ENCODE measurements around the gene TXNDC16.

The TXNDC16 gene

DNA sequence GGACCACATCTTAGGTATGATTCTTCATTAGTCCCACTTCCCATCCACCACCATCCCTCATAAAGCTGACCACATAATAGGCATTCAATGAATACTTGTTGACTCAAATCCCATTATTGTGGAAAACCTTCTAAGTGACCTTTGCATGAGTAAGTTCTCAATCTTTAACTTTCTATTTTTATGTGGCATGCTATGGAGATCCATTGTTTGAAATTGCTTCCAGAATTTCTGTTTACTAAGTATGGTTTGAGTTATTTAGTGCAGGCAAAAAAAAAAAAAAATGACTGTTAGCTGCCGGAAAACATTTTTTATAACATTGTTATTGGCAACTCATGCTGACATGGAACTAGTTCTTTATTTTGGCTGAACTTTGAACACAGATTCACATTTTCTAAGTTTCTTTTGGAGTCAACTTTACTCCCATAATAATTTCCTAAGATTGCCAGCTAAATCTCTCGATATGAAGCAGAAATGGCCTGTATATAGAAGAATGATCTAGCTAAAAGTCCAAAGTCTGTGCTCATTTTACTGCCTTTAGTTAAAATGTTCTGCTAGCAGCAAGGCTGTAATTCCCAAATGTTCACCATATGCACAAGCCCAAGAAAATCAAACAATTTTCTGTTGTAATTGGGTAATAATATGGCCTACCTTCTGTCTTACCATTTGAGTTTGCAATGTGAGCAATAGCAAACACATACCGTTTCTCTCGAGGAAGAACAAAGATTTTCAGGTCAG, 160.3 kb downstream of the TXNDC16 start:
- no peak for DNase-seq

Measured in hypothalamus (tissue), 51 donors.